Measurements from ENCODE around the gene C16orf74.

Gene C16orf74

GRCh38 chr16:85751698-85752501 is 1.0 kb upstream of the C16orf74 start:
- DNase-seq (ENCODE audit: low read depth): peak; percentile 92
- no peak overlapping the region for H3K4me3 ChIP-seq (ENCODE audit: low read length)
- TF ChIP-seq CTCF (IDR thresholded peaks at IDR 0.05; ENCODE audit: insufficient read depth, low read depth, low read length, missing control alignments): no peak

GRCh38 chr16:85750146-85750826 is 610 bp downstream of the C16orf74 start:
- TF ChIP-seq CTCF (IDR thresholded peaks at IDR 0.05; ENCODE audit: insufficient read depth, low read depth, low read length, missing control alignments): no peak

GRCh38 chr16:85749771-85750145 is 1.1 kb downstream of the C16orf74 start:
- no peak for DNase-seq (ENCODE audit: low read depth)
- no peak for TF ChIP-seq CTCF (IDR thresholded peaks at IDR 0.05; ENCODE audit: insufficient read depth, low read depth, low read length, missing control alignments)
- peak overlapping the region; percentile 64 for H3K4me3 ChIP-seq (ENCODE audit: low read length)

More at GRCh38 chr16:85750146-85750826, 610 bp downstream of the C16orf74 start:
- peak; percentile 37 for DNase-seq (ENCODE audit: low read depth)
- peak overlapping the region; percentile 64 for H3K4me3 ChIP-seq (ENCODE audit: low read length)

- no peak for TF ChIP-seq CTCF (IDR thresholded peaks at IDR 0.05; ENCODE audit: insufficient read depth, low read depth, low read length, missing control alignments)
- H3K4me3 ChIP-seq (ENCODE audit: low read length): peak overlapping the region; percentile 8
- peak; percentile 96 for DNase-seq (ENCODE audit: low read depth)
Observed at GRCh38 chr16:85746460-85747215, 4.3 kb downstream of the C16orf74 start.

GRCh38 chr16:85738923-85739715 is 11.8 kb downstream of the C16orf74 start:
- no peak for TF ChIP-seq CTCF (IDR thresholded peaks at IDR 0.05; ENCODE audit: insufficient read depth, low read depth, low read length, missing control alignments)
- H3K4me3 ChIP-seq (ENCODE audit: low read length): no peak overlapping the region
- no peak for DNase-seq (ENCODE audit: low read depth)

- no peak for DNase-seq (ENCODE audit: low read depth)
- H3K4me3 ChIP-seq (ENCODE audit: low read length): no peak overlapping the region
- no peak for TF ChIP-seq CTCF (IDR thresholded peaks at IDR 0.05; ENCODE audit: insufficient read depth, low read depth, low read length, missing control alignments)
Observed at GRCh38 chr16:85736921-85737320, 14.0 kb downstream of the C16orf74 start.

Measured in epithelial cell of esophagus (primary cell).